GM19468 (cell line): ENCODE results near the gene PRF1.

ENCODE experiments used
- ATAC-seq: cut with Tn5 transposase; IDR thresholded peaks from one replicate; pipeline ENCODE4 v1.9.1; 2021; ENCODE audit warnings: mild to moderate bottlenecking, moderate library complexity, moderate number of reproducible peaks; ENCODE audit not compliant: unreplicated experiment; ENCODE audit errors: extremely low read depth

The PRF1 gene

DNA sequence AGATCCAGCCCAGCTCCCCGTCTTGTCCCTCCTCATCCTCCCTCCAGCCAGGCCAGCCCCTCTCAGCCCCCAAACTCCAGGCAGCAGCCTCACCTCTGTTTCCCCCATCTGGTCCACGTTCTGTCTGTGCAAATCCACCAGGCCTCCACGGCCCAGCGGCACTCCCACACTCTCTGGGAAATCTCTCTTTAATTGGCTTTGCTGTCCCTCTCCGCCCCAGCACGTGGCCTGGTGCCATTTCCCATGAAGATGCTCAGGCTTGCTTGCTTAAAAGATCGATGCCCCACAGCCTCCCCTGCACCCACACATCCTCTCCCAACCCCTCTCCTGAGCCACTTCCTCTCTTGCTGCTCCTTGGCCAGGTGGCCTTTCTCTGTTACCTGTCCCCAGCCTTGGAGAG lies 39.3 kb downstream of the PRF1 start:
- no peak for ATAC-seq

DNA sequence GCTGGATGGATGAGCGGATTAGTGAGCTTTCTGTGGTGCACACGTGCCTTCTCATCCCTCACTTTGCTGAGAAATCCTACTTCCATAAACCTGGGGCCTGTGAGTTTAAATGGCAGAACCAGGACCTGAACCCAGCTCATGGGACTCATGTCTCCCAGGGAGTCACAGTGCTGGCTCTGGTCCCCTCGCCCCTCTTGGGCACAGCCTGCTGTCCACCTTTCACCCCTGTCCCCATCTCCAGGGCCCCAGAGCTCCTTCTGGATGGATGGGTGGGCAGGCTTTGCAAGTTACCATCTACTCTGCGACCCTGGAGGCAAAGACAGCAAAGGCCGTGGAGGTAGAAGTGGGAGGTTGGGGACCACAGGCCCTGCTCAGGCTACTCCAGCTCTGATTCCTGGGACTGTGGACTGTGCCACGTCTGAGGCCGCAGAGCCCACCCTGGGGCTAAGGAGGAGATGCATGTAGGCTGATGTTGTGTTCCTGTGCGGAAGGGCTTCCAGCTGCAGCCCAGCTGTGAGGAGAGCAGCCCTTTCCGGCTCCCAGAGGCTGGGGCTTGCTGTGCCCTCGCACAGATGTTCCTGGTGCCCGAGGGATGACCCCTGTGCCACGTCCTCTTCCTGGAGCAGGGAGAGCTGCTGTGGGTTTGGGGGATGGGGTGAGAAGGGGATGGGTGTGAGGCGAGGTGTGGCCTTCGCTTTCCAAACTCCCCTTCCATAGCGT lies 40.3 kb downstream of the PRF1 start:
- no peak for ATAC-seq

DNA sequence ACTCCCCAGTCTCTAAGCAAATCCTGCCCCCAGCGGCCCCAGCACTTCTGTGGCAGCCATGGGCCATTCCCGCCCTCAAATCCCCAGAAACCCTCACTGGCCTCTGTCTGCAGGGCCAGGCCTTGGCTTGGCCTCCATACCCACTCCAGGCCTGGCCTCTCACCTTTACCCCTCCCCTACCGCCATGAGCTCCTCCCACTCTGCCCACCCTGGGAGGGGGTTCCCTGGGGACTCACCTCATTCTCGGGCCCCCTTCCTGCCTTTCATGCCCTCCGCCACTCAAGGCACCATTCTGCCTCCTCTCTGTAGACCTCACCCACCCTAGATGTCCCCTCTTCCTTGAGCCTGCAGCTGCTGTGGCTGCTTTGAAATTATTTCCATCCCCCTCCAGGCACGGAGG lies 41.0 kb downstream of the PRF1 start:
- ATAC-seq, result no peak

DNA sequence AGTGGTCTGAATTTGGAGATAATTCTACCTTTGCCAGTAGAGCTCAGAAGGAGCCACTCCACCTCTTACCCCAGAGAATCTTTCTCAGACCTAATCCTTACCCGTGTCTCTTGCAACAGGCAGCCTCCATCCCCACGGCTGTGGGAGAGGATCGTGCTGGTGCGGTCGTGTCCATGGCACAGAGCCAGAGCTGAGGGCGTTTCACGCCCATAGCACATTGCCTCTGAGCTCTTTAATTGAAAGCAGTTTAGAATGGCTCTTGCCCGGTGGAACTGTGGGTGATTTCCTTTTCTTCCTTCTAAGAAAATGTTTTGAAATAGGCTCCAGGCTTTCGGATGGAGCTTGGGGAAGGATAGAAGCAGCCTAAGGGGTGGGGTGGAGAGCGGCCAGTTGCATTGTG lies 41.5 kb downstream of the PRF1 start:
- no peak for ATAC-seq

DNA sequence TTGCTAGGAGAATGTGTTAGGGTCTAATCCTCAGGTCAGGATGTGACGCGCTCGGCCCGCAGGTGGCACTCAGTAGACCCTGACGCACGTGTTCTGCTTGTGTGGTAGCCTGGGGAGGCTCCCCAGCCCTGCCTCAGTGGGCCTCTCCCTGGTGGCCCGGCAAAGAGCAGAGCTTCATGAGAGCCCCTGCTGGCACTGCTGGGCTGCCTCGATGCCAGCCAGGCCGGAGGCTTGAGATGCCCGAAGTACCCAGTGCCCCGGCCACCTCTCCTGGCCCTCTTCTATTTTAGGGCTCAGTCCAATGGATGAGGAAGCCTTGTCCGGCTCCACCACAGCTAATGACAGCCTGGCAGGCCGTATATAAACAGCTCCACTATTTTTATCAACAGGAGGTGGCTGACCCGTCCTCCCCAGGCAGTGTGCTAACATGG lies 42.0 kb downstream of the PRF1 start:
- ATAC-seq, result no peak

DNA sequence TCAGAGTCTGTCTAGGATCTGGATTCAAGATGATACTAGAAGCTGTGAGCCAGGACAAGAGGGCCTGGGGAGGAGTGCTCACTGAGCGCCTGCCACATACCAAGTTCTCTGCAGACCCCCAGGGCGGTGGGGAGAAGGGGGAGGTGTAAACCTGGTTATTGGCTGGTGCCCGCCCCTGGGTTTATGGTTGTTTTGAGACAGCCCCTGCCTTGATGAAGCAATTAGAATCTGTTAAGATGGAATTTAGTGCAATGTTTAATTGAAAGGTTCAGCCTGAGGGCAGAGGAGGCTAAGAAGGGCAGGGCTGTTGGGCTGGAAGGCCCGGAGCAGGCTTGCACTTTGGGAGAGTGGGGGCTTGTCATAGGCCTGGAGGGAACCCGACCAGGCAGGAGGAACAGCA lies 42.7 kb downstream of the PRF1 start:
- ATAC-seq, result no peak

DNA sequence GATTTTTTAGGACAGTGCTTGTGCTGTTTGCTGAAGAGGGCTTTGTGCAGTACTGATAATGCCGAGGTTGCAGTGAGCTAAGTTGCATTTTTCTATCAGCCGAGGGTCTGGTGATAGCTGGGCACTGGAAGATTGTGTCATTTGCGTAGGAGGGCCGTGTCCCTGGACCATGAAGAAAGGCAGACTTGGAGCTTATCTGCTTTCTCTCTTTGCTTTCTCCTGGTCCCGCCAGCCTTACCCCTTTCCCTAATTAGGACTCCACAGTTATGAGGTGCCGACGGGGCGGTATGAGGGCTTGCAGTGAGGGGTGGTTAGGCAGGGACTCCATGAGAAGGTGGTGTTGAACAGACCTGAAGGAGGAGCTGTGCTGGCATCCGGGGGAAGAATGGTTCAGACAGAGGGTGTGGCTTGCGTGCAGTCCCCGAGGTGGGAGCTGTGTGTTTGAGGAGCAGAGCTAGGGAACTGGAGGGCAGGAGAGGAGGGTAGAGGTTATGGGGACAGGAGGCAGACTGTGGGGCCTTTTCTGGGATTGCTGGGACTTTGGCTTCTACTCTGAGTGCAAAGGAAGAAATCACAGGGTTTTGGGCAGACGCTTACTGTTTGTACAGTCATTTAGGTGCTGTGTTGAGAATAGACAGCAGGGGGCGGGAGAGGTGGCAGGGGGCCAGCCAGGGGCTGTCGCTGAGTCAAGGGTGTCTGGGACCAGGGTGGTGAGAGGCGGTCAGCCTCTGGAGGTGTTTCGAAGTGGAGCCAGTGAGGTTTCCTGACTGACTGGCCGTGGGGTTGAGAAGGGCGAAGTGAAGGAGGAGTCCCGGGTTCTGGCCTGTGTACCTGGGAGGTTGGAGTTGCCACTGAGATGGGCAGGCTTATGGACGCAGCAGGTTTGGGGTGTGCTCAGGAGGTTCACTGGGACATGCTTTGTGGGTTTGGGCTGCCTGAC lies 43.4 kb downstream of the PRF1 start:
- ATAC-seq, result no peak

DNA sequence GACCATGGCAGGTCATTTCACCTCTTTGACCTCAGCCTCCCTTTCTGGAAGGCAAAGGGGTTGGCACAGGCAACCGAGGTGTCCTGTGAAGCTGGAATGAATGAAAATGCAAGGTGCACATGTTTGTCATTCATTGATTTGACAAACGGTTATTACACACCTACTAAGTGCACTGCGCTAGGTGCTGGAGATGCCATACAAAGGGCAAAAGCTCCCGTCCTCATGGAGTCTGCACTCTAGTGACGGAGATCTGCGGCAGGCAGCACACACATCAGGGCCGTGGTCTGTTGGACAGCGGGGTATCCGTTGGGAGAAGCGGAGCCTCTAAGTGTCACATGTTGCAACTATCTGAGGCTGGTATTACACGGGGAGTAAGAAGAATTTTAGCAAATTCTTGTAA lies 44.2 kb downstream of the PRF1 start:
- no peak for ATAC-seq

DNA sequence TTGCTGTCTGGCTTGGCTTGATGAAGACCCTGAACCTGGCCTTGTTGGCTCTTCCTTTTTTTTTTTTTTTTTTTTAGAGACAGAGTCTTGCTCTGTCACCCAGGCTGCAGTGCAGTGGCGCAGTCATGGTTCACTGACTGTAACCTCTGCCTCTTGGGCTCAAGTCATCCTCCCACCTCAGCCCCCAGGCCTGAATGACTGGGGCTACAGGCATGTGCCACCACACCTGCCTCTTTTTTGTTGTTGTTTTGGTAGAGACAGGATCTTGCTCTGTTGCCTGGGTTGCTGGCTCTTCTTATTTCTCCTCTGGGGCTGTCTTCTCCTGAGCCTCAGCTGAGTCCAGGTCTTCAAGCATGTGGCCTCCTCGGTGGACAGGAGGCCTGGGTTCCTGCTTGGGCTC lies 44.7 kb downstream of the PRF1 start:
- no peak for ATAC-seq

DNA sequence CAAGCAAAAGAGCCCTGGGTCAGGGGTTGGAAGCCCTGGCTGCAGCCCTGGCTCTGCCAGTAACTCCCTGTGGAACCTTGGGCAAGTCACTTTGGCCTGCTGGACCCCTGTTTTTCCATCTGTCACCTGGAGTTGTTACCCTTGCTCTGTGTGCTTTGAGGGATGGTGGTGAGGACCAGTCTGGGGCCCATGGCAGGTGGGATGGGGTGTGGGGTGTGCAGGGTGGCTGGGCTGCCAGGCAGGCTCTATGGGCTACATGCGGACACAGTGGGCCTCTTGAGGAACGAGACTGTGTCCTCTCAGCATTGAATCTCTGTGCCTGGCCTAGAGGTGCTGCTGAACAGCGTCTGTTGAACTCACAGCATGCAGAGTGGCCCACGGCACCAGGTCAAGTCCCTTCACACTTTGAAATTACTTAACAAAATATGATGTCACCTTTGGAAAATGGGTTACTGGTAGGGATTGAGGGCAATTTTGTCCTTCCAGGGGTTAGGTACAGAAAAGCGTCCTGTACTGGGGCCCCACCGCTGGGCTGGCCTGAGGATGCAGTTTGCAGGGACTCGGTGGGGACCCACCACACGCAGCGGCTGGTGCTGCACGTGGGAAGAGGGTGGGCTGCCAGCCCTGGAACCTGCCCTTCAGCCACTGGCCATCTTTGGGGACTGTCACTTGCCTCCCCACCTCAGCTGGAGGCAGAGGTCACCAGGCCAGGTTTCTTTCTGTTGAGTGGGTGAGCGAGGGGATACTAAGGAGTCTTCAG lies 45.3 kb downstream of the PRF1 start:
- ATAC-seq, result no peak

DNA sequence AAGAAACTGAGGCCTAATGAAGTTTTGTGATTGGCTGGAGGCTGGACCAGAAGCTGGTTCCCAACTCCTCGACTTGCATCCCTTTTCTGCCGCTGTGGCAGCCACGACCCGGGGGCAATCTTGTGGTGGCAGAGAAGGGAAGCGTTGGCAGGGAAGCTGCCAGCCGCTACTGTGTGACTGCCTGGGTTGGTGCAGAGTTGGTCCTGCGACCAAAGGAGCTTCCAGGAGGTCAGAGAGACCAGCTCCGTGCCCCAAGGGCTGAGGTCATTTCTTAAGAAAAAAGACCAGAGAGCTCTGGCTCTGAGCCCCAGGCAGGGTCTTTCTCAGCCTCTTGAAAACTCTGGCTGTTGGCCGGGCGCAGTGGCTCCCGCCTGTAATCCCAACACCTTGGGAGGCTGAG lies 47.2 kb downstream of the PRF1 start:
- ATAC-seq, result no peak

DNA sequence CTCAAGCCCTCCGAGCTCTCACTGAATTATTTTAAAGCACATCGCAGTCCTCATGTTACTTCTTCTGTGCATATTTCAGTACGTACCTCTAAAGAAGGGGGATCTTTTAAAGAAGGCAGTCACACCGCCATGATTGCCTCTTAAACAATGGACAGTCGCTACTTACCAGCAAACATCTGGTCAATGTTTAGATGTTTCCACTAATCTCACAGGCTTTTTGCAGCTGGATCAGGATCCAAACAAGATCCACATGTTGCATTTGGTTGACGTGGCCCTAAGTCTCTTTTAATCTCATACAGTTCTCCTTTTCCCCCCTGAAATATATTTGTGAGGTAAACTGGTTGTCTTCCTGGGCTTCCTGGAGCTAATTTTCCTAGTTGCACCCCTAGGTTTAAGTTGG lies 50.0 kb downstream of the PRF1 start:
- ATAC-seq, result no peak

DNA sequence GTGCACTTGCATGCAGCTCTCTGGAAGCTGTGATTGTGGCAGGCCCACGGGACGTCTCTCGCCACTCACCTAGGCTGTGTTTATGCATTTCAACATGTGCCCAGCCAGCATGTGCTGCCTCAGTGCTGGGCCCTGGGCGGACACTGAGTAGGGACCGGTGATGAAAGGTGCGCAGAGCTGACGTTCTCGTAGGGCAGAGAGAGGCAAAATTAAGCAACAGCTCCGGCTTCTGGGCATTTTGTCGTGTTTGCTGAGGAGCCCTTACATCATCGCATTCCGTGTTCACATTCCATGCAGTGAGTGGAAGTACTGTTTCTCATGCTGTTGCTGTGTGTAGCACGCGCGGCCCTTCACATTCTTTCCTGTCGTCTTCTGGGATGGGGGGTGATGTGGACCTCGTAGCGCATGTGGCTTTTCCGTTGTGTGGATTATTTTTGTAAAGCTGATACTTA lies 50.5 kb downstream of the PRF1 start:
- no peak for ATAC-seq

DNA sequence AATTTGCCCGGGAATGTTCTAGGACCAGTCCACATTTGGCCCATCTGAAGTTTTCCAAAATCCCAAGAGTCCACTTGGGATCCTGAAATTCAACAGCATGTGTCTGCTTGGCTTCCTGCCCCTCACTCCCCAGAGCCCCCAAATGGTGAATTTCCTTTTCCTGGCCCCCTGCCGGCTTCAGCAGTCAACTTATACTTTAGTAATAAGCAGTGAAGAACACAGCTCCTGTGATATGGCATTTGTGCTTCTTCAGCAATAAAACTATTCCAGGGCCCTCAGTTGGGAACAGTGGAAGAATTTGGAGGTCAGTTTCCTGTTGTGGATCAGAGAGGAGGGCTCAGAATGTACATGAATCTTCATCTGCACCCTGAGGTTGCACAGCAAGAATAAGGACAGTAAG lies 51.1 kb downstream of the PRF1 start:
- no peak for ATAC-seq

DNA sequence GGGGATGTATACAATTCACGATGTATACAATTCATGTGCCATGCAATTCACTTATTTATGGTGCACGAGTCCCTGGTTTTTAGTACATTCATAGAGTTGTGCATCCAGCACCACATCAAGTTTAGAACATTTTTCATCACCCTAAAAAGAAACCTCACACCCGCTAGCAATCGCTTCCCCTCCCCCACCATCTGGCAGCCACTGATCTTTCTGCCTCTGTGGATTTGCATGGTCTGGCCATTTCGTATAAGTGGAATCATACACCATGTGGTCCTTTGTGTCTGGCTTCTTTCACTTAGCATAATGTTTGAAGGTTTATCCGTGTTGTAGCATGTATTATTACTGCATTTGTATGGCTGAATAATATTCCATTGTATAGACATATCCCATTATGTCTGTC lies 52.1 kb downstream of the PRF1 start:
- ATAC-seq, result no peak

DNA sequence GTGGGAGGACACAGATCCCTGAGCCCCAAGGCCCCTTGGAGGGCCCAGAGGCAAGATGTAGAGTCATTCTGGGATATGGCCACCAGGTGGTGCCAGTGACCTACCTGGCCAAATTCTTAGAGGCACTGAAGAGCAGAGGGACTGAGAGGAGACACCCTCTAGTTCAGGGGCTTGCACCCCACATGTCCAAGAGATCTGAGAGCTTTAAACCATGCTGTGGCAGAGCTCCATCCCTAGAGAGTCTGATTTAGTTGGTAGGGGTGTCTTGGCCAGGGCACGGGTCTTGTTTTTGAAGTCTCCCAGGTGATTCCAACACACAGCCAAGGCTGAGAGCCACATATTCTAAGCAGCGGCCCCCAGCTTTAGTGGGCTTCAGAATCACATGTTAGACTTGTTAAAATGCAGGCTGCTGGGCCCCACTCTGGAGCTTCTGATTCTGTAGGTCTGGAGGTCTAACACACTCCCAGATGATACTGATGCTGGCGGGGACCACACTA lies 52.5 kb downstream of the PRF1 start:
- peak; percentile 58 for ATAC-seq

DNA sequence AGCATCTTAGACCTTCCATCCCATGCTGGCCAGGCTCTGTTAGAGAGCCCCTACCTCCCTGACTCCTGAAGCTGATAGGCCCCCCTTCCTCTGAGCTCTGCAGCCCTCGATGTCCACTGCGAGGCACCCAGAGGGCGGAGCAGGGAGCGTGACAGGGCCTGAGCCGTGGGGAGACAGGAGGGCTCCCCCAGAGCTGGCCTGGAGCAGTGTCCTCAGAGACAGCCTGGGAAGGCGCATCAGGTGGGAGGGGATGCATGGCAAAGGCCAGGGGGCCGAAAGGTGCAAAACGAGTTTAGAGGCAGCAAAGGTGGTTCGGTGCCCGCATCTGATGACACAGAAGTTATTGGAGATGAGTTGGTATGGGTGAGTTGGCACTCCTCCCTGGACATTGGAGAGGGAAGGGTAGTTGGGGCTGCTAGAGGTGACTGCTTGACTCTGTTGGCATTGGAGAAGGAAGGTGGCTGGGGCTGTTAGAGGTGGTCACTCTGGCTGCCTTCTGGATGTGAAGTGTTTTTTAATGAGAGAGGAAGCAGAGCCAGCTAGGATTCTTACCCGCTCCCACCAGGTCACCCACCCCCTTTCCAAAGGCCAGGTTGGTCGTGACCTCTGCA lies 53.1 kb downstream of the PRF1 start:
- ATAC-seq, result no peak
